KOPT-K1 (cell line): ENCODE measurements around the gene DNAH11.

Source experiments
- H3K27ac ChIP-seq: fragments of 200-600 bp; sonication (generic); 2 replicates; pipeline ENCODE4 v1.5.1; 2016; ENCODE audit warnings: antibody characterized with exemption, mild to moderate bottlenecking, low read depth, low read length; ENCODE audit not compliant: poor library complexity, severe bottlenecking
- H3K36me3 ChIP-seq: fragments of 200-600 bp; sonication (generic); 2 replicates; pipeline ENCODE4 v1.5.1; 2017; ENCODE audit warnings: antibody characterized with exemption, mild to moderate bottlenecking, low read length, moderate library complexity; ENCODE audit not compliant: insufficient read depth
- H3K9me3 ChIP-seq: fragments of 200-600 bp; sonication (generic); 2 replicates; pipeline ENCODE4 v1.5.1; 2017; ENCODE audit warnings: antibody characterized with exemption, low read length, mild to moderate bottlenecking; ENCODE audit not compliant: insufficient read depth, poor library complexity, severe bottlenecking

DNAH11 gene

DNA sequence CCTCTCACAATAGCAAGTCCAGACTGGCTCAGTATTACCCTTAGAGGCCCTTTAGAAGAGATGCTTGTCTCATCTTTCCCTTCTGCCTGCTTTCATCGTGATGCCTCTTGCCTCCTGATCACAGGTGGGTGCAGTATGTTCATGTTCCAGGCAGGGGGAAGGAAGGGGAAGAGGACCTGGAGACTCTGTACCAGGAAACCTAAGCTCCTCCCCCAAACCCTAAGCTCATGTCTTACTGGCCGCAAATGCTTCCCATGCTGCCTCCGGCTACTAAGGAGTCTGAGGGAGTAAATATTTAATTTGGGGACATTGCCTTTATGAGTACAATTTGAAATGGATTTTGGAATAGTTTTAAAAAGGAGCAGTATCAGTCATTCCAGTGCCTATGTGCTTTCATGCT, 210.2 kb downstream of the DNAH11 start:
- H3K9me3 ChIP-seq = no peaks in the 10 kb centered on the region
- no peak overlapping the region for H3K27ac ChIP-seq
- H3K36me3 ChIP-seq = no peaks in the 10 kb centered on the region

- Histone ChIP-seq H3K36me3 (no peaks in the 10 kb centered on the region), H3K27ac (no peak overlapping the region), H3K9me3 (no peaks in the 10 kb centered on the region)
Observed at GRCh38 chr7:21754963-21755362, 212.1 kb downstream of the DNAH11 start.

DNA sequence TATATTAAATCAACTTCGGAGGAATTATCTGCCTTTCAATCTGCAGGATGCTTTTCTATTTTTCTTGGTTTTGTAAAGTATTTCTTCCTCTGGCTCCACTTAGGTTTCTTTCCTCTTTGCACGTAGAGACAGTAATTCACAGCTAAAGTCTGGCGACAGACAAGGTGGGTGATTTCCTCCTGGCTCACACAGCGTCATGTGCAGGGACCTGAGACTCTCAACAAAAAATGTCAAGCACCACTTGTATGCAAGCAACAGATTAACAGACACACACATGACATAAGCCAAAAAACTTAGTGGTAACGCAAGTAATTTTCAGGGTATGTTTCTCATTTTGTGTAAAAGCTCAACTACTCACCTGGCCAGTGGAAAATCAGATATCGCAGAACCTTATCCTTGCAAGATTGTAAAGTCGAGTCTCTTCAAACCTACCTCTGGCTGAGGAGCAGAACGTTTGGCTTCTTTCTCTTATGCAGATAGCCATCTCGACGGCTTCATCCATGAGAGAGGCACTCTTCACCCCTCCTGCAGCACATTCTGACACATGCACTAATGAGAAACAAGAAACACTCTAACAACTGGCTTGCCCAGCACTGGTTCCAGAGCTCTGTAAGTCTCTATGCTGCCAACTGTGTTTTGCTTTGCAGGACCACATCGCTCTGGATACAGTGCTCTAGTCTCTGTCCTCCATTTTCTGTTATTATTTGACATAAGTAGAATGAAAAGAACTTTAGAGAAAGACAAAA, 214.9 kb downstream of the DNAH11 start:
- H3K27ac ChIP-seq = no peak overlapping the region
- H3K9me3 ChIP-seq = no peaks in the 10 kb centered on the region
- H3K36me3 ChIP-seq = no peaks in the 10 kb centered on the region

DNA sequence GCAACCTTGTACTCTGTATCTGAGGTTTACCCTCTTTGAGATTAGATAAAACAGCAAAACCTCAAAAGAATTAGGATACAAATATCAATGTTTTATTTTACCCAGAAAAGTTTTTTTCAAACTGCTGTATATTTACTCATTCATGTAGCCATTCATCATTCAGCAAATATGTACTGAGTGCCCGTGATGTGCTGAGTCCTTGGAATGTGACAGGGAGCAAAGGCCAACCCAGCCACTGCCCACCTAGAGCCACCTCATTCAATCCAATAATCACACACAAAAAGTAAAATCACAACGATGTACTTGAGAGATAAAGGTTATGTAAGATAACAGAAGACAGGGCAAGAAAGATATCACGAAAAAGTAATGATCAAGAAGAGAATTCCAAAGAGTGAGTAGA, 215.4 kb downstream of the DNAH11 start:
- H3K9me3 ChIP-seq = no peaks in the 10 kb centered on the region
- H3K36me3 ChIP-seq = no peaks in the 10 kb centered on the region
- H3K27ac ChIP-seq = no peak overlapping the region

DNA sequence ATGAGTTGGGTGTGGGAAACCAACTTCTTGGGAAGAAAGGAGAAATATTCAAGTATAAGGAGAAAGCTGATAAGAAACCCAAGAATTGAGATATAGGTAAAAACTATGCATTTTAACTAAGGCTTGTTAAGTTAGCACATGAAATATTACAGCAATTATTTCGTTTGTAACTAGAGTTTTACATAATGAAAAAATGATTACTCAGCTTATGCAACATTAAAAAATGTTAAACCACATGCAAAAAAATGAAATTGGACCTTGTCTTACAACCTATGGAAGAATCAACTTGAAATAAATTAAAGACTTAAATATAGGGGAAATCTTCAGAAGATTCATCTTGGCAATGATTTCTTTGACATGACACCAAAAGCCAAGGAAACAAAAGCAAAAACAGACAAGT, 219.6 kb downstream of the DNAH11 start:
- no peaks in the 10 kb centered on the region for H3K36me3 ChIP-seq

DNA sequence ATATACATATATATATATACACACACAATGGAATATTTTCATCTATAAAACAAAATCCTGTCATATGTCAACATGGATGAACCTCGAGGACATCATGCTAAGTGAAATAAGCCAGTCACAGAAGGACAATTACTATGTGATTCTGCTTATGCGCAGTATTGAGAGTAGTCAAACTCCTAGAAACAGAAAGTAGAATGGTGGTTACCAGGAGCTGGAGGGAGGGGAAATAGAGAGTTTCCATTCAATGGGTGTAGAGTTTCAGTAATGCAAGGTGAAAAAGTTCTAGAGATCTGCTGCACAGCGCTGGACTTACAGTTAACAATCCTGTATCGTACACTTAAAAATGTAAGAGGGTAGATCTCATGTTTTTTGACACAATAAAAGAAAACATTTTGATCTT, 221.0 kb downstream of the DNAH11 start:
- Histone ChIP-seq H3K27ac (no peak overlapping the region), H3K9me3 (no peaks in the 10 kb centered on the region), H3K36me3 (no peaks in the 10 kb centered on the region)

More for the DNA sequence above, 219.6 kb downstream of the DNAH11 start:
- H3K27ac ChIP-seq = no peak overlapping the region
- H3K9me3 ChIP-seq = no peaks in the 10 kb centered on the region

- no peaks in the 10 kb centered on the region for H3K36me3 ChIP-seq
- no peak overlapping the region for H3K27ac ChIP-seq
- H3K9me3 ChIP-seq = no peaks in the 10 kb centered on the region
Observed at GRCh38 chr7:21766218-21766617, 223.4 kb downstream of the DNAH11 start.

DNA sequence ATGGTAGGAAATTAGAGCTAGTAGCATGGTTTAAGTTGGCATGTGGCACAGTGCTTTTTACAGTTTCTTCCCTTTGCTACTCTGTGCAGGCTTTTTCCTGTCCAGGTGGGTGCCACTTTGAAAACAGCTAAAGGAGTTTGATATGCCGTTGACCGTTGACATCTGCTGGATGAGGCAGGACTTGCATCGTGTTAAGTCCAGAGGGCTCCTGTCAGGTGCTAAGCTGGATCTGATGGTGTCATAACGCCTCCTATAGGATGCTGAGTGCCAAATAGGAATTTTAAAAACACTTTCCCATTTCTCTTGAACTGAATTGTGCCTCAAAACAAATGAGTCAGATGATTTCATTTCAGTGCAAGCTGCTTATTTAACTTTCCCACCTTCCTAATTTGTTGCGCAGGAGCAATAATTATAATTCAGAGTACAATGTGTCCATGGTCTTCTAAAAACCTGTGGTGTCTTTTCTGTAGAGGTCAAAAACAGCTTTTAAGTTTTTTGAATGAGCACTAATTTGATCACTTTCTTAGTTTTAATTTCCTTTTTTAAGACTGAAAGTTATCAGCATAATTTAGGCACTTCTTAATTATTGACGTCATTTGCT, 224.6 kb downstream of the DNAH11 start:
- H3K9me3 ChIP-seq = no peaks in the 10 kb centered on the region
- no peak overlapping the region for H3K27ac ChIP-seq
- no peaks in the 10 kb centered on the region for H3K36me3 ChIP-seq

DNA sequence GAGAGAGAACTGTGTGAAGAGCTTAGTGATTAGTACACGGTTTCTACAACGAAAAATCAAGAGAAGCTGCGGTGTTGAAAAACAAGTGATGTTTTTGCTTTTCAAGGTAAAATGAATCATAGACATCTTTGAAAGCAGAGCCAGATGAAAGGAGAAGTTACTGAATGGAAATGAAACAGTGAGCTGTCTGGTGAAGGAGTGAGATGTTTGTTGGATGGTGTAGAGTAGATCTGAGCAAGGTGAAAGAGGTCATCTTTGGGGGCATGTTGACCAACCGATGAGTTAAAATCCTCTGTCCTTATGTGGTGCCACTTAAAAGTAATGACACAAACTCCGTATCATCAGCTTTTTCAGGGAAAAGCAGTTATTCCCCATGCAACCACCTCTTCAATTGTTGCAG, 225.4 kb downstream of the DNAH11 start:
- Histone ChIP-seq H3K9me3 (no peaks in the 10 kb centered on the region), H3K27ac (no peak overlapping the region), H3K36me3 (no peaks in the 10 kb centered on the region)

GRCh38 chr7:21771266-21771665, 228.4 kb downstream of the DNAH11 start:
- Histone ChIP-seq H3K27ac (no peak overlapping the region), H3K36me3 (no peaks in the 10 kb centered on the region)

GRCh38 chr7:21771906-21772610, 229.2 kb downstream of the DNAH11 start:
- Histone ChIP-seq H3K27ac (no peak overlapping the region), H3K36me3 (no peaks in the 10 kb centered on the region), H3K9me3 (no peaks in the 10 kb centered on the region)

More at GRCh38 chr7:21771266-21771665, 228.4 kb downstream of the DNAH11 start:
- H3K9me3 ChIP-seq = no peaks in the 10 kb centered on the region

- H3K27ac ChIP-seq = no peak overlapping the region
Observed at GRCh38 chr7:21773326-21773725, 230.5 kb downstream of the DNAH11 start.

GRCh38 chr7:21777921-21778320, 235.1 kb downstream of the DNAH11 start:
- no peaks in the 10 kb centered on the region for H3K9me3 ChIP-seq
- H3K27ac ChIP-seq = no peak overlapping the region
- H3K36me3 ChIP-seq = no peaks in the 10 kb centered on the region

More at GRCh38 chr7:21773326-21773725, 230.5 kb downstream of the DNAH11 start:
- H3K9me3 ChIP-seq = no peaks in the 10 kb centered on the region
- no peaks in the 10 kb centered on the region for H3K36me3 ChIP-seq

GRCh38 chr7:21778953-21779352, 236.1 kb downstream of the DNAH11 start:
- no peaks in the 10 kb centered on the region for H3K36me3 ChIP-seq
- no peaks in the 10 kb centered on the region for H3K9me3 ChIP-seq
- no peak overlapping the region for H3K27ac ChIP-seq

- Histone ChIP-seq H3K36me3 (no peaks in the 10 kb centered on the region), H3K27ac (no peak overlapping the region), H3K9me3 (no peaks in the 10 kb centered on the region)
Observed at GRCh38 chr7:21782996-21783395, 240.2 kb downstream of the DNAH11 start.
